ENCODE measurements around the gene OR1M1. TPM values are rescaled to one million over a fixed set of nuclear protein-coding genes. Genes with fewer than 3 reads are reported as not detected.

The OR1M1 gene
- total and polyA plus RNA-seq, 9 of the 15 experiments (the other 6 are each of a cell fraction or from before 2014, with no cell fraction given) = not detected

GRCh38 chr19:9057505-9058258 is 29.2 kb upstream of the OR1M1 start:
- in situ Hi-C loops (cut with MboI) (no loop called here), intact Hi-C loops (cut with micrococcal nuclease) (no loop called here)
- H3K4me1 ChIP-seq (replicated peaks in 1 of 2; ENCODE audit: control insufficient read depth in 2 of 2, insufficient read depth in 2 of 2, low read length in 2 of 2) = peaks cover 3 to 6% of the 10 kb centered on the region in 2 experiments; a peak in 2 of 5 replicates
- WGBS (ENCODE audit: insufficient coverage, low coverage, missing lambda C conversion rate) = 33% methylated on average over 4 of the region's 4 CpGs
- no TSS peak for BruUV-seq (replicated peaks)
- no peak for DNase-seq (ENCODE audit: extremely low read depth in 1 of 4, low spot score in 3 of 4)
- peaks cover 0 to 6% of the 10 kb centered on the region in 2 experiments; a peak in 1 of 5 replicates for H3K27me3 ChIP-seq (ENCODE audit: control insufficient read depth in 2 of 2, insufficient read depth in 2 of 2, low read length in 2 of 2)
- H4K20me1 ChIP-seq (replicated peaks; ENCODE audit: control insufficient read depth, insufficient read depth, low read length) = no peaks in the 10 kb centered on the region
- no peaks in the 10 kb centered on the region for H3K36me3 ChIP-seq (ENCODE audit: control insufficient read depth, insufficient read depth, low read length)
- ChIA-PET POLR2A (no interaction called here), CTCF (ENCODE audit: low intra/inter-chr PET ratio) (no interaction called here)
- FAIRE-seq = no peak
- ATAC-seq = no peak
- TF ChIP-seq BCOR (IDR thresholded peaks at IDR 0.05) = peak; percentile 23; the same call in 1 of the 2 replicates
- no peak for TF ChIP-seq DIDO1 (tag; IDR thresholded peaks at IDR 0.05; ENCODE audit: low read depth)
- peak; percentile 71 for TF ChIP-seq RBM25 (IDR thresholded peaks at IDR 0.05; ENCODE audit: low read depth, low read length, severe bottlenecking)
- TF ChIP-seq RBBP5 (IDR thresholded peaks at IDR 0.05; ENCODE audit: borderline replicate concordance, insufficient read depth, low read length, poor library complexity, severe bottlenecking) = no peak
- H3K79me2 ChIP-seq (ENCODE audit: control insufficient read depth, insufficient read depth, low read length) = no peaks in the 10 kb centered on the region
- H3K4me2 ChIP-seq (ENCODE audit: insufficient read depth, low read length) = no peak overlapping the region
- H2AFZ ChIP-seq (ENCODE audit: low read depth, low read length) = no peak overlapping the region
- H3K27ac ChIP-seq (ENCODE audit: extremely low read depth, low read depth, low read length) = no peak overlapping the region
- no peak overlapping the region for H3K4me3 ChIP-seq
- H3K9me3 ChIP-seq (replicated peaks; ENCODE audit: control insufficient read depth, insufficient read depth, low read depth, low read length) = no peaks in the 10 kb centered on the region
- H3K9me1 ChIP-seq (ENCODE audit: control insufficient read depth, insufficient read depth, low read length) = no peaks in the 10 kb centered on the region
- H3K9ac ChIP-seq (ENCODE audit: insufficient read depth in 1 of 2, low read depth in 2 of 2, low read length in 2 of 2) = no peak overlapping the region

All from K562 (cell line).